Skeletal muscle satellite cell (primary cell): Measurements from ENCODE around the gene LAMTOR2.
A peak's percentile ranks its signal among the peaks of the same experiment; 100 is the strongest.
"Not testable (repeated sequence)": the region's sequence is repeated elsewhere in the genome, so short reads cannot be mapped to it uniquely, and the experiment has no call there.

ENCODE experiments used
- H3K27me3 ChIP-seq: 2 replicates; pipeline ENCODE4 v1.7.0; 2013; ENCODE audit warnings: low read length; ENCODE audit not compliant: control insufficient read depth, insufficient read depth
- H3K36me3 ChIP-seq: 2 replicates; pipeline ENCODE4 v1.7.0; 2013; ENCODE audit warnings: mild to moderate bottlenecking, control low read depth, low read length; ENCODE audit not compliant: insufficient read depth
- H3K4me1 ChIP-seq: 2 replicates; pipeline ENCODE4 v1.7.0; 2013; ENCODE audit warnings: low read length; ENCODE audit not compliant: control insufficient read depth, insufficient read depth
- H3K4me2 ChIP-seq: 2 replicates; pipeline ENCODE4 v1.7.0; 2013; ENCODE audit warnings: mild to moderate bottlenecking, low read length
- H3K4me3 ChIP-seq: 2 replicates; pipeline ENCODE4 v1.7.0; 2013; ENCODE audit warnings: low read length
- H3K9ac ChIP-seq: 2 replicates; pipeline ENCODE4 v1.7.0; 2013; ENCODE audit warnings: mild to moderate bottlenecking, low read depth, low read length, moderate library complexity
- H3K9me3 ChIP-seq: replicated peaks from 2 replicates; pipeline ENCODE4 v1.7.0; 2013; ENCODE audit warnings: mild to moderate bottlenecking, control low read depth, low read length

LAMTOR2 gene

GRCh38 chr1:156024801-156025200, 29.8 kb upstream of the LAMTOR2 start:
- Histone ChIP-seq H3K9me3 (no peaks in the 10 kb centered on the region), H3K4me2 (no peak overlapping the region), H3K4me1 (peaks cover 3% of the 10 kb centered on the region), H3K4me3 (no peak overlapping the region), H3K9ac (no peak overlapping the region), H3K27me3 (no peaks in the 10 kb centered on the region), H3K36me3 (peaks cover under 1% of the 10 kb centered on the region)

GRCh38 chr1:156025876-156026275, 28.7 kb upstream of the LAMTOR2 start:
- Histone ChIP-seq H3K4me3 (no peak overlapping the region), H3K4me1 (no peaks in the 10 kb centered on the region), H3K4me2 (no peak overlapping the region), H3K9ac (no peak overlapping the region), H3K27me3 (no peaks in the 10 kb centered on the region), H3K36me3 (no peaks in the 10 kb centered on the region), H3K9me3 (no peaks in the 10 kb centered on the region)

GRCh38 chr1:156026588-156026987, 28.0 kb upstream of the LAMTOR2 start:
- H3K9me3 ChIP-seq: no peaks in the 10 kb centered on the region
- no peaks in the 10 kb centered on the region for H3K27me3 ChIP-seq
- no peaks in the 10 kb centered on the region for H3K4me1 ChIP-seq
- H3K4me2 ChIP-seq: no peak overlapping the region
- no peak overlapping the region for H3K9ac ChIP-seq
- H3K4me3 ChIP-seq: no peak overlapping the region
- no peaks in the 10 kb centered on the region for H3K36me3 ChIP-seq

- H3K36me3 ChIP-seq: no peaks in the 10 kb centered on the region
- H3K9me3 ChIP-seq: no peaks in the 10 kb centered on the region
- no peak overlapping the region for H3K4me2 ChIP-seq
- no peak overlapping the region for H3K9ac ChIP-seq
- H3K27me3 ChIP-seq: no peaks in the 10 kb centered on the region
- H3K4me1 ChIP-seq: peaks cover 5% of the 10 kb centered on the region
- no peak overlapping the region for H3K4me3 ChIP-seq
These were observed 21.6 kb upstream of the LAMTOR2 start for GRCh38 chr1:156033011-156033410.

GRCh38 chr1:156034991-156035390, 19.6 kb upstream of the LAMTOR2 start:
- not testable (repeated sequence) for H3K4me3 ChIP-seq, H3K4me2 ChIP-seq, H3K4me1 ChIP-seq, H3K9me3 ChIP-seq, H3K27me3 ChIP-seq, H3K9ac ChIP-seq, H3K36me3 ChIP-seq

- Histone ChIP-seq H3K4me3 (no peak overlapping the region), H3K4me1 (peaks cover 5% of the 10 kb centered on the region), H3K27me3 (no peaks in the 10 kb centered on the region), H3K9ac (no peak overlapping the region), H3K36me3 (peaks cover 22% of the 10 kb centered on the region), H3K4me2 (no peak overlapping the region), H3K9me3 (no peaks in the 10 kb centered on the region)
These were observed 11.8 kb upstream of the LAMTOR2 start for GRCh38 chr1:156042828-156043227.

- H3K27me3 ChIP-seq: no peaks in the 10 kb centered on the region
- no peak overlapping the region for H3K4me2 ChIP-seq
- no peak overlapping the region for H3K9ac ChIP-seq
- no peaks in the 10 kb centered on the region for H3K9me3 ChIP-seq
- H3K4me3 ChIP-seq: no peak overlapping the region
- peaks cover 5% of the 10 kb centered on the region for H3K4me1 ChIP-seq
- peaks cover 41% of the 10 kb centered on the region for H3K36me3 ChIP-seq
These were observed 9.5 kb upstream of the LAMTOR2 start for GRCh38 chr1:156045076-156045475.

- Histone ChIP-seq H3K36me3 (peaks cover 25% of the 10 kb centered on the region), H3K4me2 (no peak overlapping the region), H3K4me3 (no peak overlapping the region)
These were observed 5.8 kb upstream of the LAMTOR2 start for GRCh38 chr1:156048663-156049258.

GRCh38 chr1:156050376-156050775, 4.2 kb upstream of the LAMTOR2 start:
- H3K9me3 ChIP-seq: no peaks in the 10 kb centered on the region
- peaks cover 12% of the 10 kb centered on the region for H3K4me1 ChIP-seq
- no peak overlapping the region for H3K9ac ChIP-seq
- H3K4me2 ChIP-seq: no peak overlapping the region
- H3K4me3 ChIP-seq: no peak overlapping the region
- H3K27me3 ChIP-seq: no peaks in the 10 kb centered on the region
- H3K36me3 ChIP-seq: peaks cover 19% of the 10 kb centered on the region

More at GRCh38 chr1:156048663-156049258, 5.8 kb upstream of the LAMTOR2 start:
- H3K9me3 ChIP-seq: no peaks in the 10 kb centered on the region
- no peak overlapping the region for H3K9ac ChIP-seq
- H3K4me1 ChIP-seq: peaks cover 10% of the 10 kb centered on the region
- H3K27me3 ChIP-seq: no peaks in the 10 kb centered on the region

GRCh38 chr1:156051011-156051725, 3.4 kb upstream of the LAMTOR2 start:
- Histone ChIP-seq H3K4me1 (peaks cover 18% of the 10 kb centered on the region), H3K27me3 (no peaks in the 10 kb centered on the region), H3K36me3 (peaks cover 19% of the 10 kb centered on the region), H3K4me2 (no peak overlapping the region), H3K9me3 (no peaks in the 10 kb centered on the region), H3K4me3 (no peak overlapping the region), H3K9ac (no peak overlapping the region)

GRCh38 chr1:156052862-156053767, 1.5 kb upstream of the LAMTOR2 start:
- peaks cover 26% of the 10 kb centered on the region for H3K36me3 ChIP-seq
- peaks cover 18% of the 10 kb centered on the region for H3K4me1 ChIP-seq
- H3K27me3 ChIP-seq: no peaks in the 10 kb centered on the region
- no peaks in the 10 kb centered on the region for H3K9me3 ChIP-seq
- H3K4me2 ChIP-seq: peak overlapping the region; percentile 75
- H3K9ac ChIP-seq: peak overlapping the region; percentile 63
- peak overlapping the region; percentile 78 for H3K4me3 ChIP-seq
